WTC11 (cell line): Measurements from ENCODE around the gene GPD1. TPM values are rescaled to one million over a fixed set of nuclear protein-coding genes. Genes with fewer than 3 reads are reported as not detected.

Experiments
- ATAC-seq: fragments of 200-7000 bp; cut with Tn5 transposase; 2 replicates; pipeline ENCODE4 v1.10.0; 2021; ENCODE audit warnings: mild to moderate bottlenecking, moderate library complexity
- CTCF ChIA-PET: fragments of 300-600 bp; sonication (Branson Sonifier 250); formaldehyde crosslinking; loops from one replicate; lab custom pipeline; 2021; ENCODE audit warnings: antibody characterized with exemption; lab: Charles Lee
- POLR2A ChIA-PET: fragments of 350-600 bp; sonication (Branson Sonifier 250); formaldehyde crosslinking; loops from one replicate; lab custom pipeline; 2021; ENCODE audit warnings: antibody characterized with exemption; lab: Charles Lee
- DNase-seq: peaks from one replicate; pipeline ENCODE4 v3.0.0; 2021; ENCODE audit warnings: low spot score
- H3K27ac Mint-ChIP-seq: 2 replicates; pipeline ENCODE4 v1.8.0; 2021; ENCODE audit warnings: mixed read lengths
- H3K27me3 Mint-ChIP-seq: 2 replicates; pipeline ENCODE4 v1.8.0; 2021; ENCODE audit warnings: low read depth, mild to moderate bottlenecking, moderate library complexity, mixed read lengths
- H3K36me3 Mint-ChIP-seq: 2 replicates; pipeline ENCODE4 v1.8.0; 2021; ENCODE audit warnings: mixed read lengths
- H3K4me1 Mint-ChIP-seq: 2 replicates; pipeline ENCODE4 v1.8.0; 2022; ENCODE audit warnings: mixed read lengths
- H3K4me3 Mint-ChIP-seq: 2 replicates; pipeline ENCODE4 v1.8.0; 2021; ENCODE audit warnings: mild to moderate bottlenecking, moderate library complexity, mixed read lengths
- H3K9me3 Mint-ChIP-seq: 2 replicates; pipeline ENCODE4 v1.8.0; 2021; ENCODE audit warnings: mixed read lengths
- ATF1 ChIP-seq: sonication (generic); formaldehyde crosslinking; IDR thresholded peaks from 2 replicates; pipeline ENCODE4 v1.8.1; 2023; ENCODE audit warnings: mild to moderate bottlenecking, moderate library complexity, missing genetic modification reagents
- ATF2 ChIP-seq: sonication (generic); formaldehyde crosslinking; IDR thresholded peaks from 2 replicates; pipeline ENCODE4 v1.8.1; 2022; ENCODE audit warnings: low read depth, missing genetic modification reagents, borderline replicate concordance
- CBFB ChIP-seq: sonication (generic); formaldehyde crosslinking; IDR thresholded peaks from 2 replicates; pipeline ENCODE4 v1.8.1; 2022; ENCODE audit warnings: mild to moderate bottlenecking, low read depth, missing genetic modification reagents
- CREB1 ChIP-seq: sonication (generic); formaldehyde crosslinking; IDR thresholded peaks from 2 replicates; pipeline ENCODE4 v1.8.0; 2023; ENCODE audit warnings: mild to moderate bottlenecking, missing genetic modification reagents
- E2F4 ChIP-seq: sonication (generic); formaldehyde crosslinking; IDR thresholded peaks from 2 replicates; pipeline ENCODE4 v1.8.1; 2022; ENCODE audit warnings: low read depth, mild to moderate bottlenecking, moderate library complexity, missing genetic modification reagents, borderline replicate concordance
- ELF4 ChIP-seq: sonication (generic); formaldehyde crosslinking; IDR thresholded peaks from 2 replicates; pipeline ENCODE4 v1.8.1; 2022; ENCODE audit warnings: low read depth, mild to moderate bottlenecking, moderate library complexity, missing genetic modification reagents
- ERG ChIP-seq: fragments of 250-450 bp; sonication (Bioruptor Pico); IDR thresholded peaks from 2 replicates; pipeline ENCODE4 v1.8.0; 2021; ENCODE audit warnings: mild to moderate bottlenecking
- FOXJ3 ChIP-seq: sonication (generic); formaldehyde crosslinking; IDR thresholded peaks from 2 replicates; pipeline ENCODE4 v1.9.0; 2021; ENCODE audit warnings: missing genetic modification reagents, mild to moderate bottlenecking, borderline replicate concordance
- FOXP1 ChIP-seq: sonication (generic); formaldehyde crosslinking; IDR thresholded peaks from 2 replicates; pipeline ENCODE4 v1.8.0; 2022; ENCODE audit warnings: missing genetic modification reagents, mild to moderate bottlenecking, moderate library complexity, borderline replicate concordance
- FOXP4 ChIP-seq: sonication (generic); formaldehyde crosslinking; IDR thresholded peaks from 2 replicates; pipeline ENCODE4 v1.8.0; 2022; ENCODE audit warnings: mild to moderate bottlenecking, missing genetic modification reagents
- HMGA2 ChIP-seq: fragments of 250-450 bp; sonication (Bioruptor Pico); IDR thresholded peaks from 2 replicates; pipeline ENCODE4 v1.4.0; 2021; ENCODE audit warnings: mild to moderate bottlenecking, moderate library complexity
- IRF2 ChIP-seq: sonication (generic); formaldehyde crosslinking; IDR thresholded peaks from 2 replicates; pipeline ENCODE4 v1.8.0; 2022; ENCODE audit warnings: low read depth, missing genetic modification reagents, borderline replicate concordance
- JAZF1 ChIP-seq: fragments of 250-450 bp; sonication (Bioruptor Pico); IDR thresholded peaks from 2 replicates; pipeline ENCODE4 v1.9.0; 2021; ENCODE audit warnings: moderate library complexity, mild to moderate bottlenecking, inconsistent platforms
- KAT7 ChIP-seq: sonication (generic); formaldehyde crosslinking; IDR thresholded peaks from 2 replicates; pipeline ENCODE4 v1.8.1; 2023; ENCODE audit warnings: missing genetic modification reagents, mild to moderate bottlenecking, borderline replicate concordance
- MXD4 ChIP-seq: fragments of 250-450 bp; sonication (Bioruptor Pico); IDR thresholded peaks from 2 replicates; pipeline ENCODE4 v1.8.0; 2021; ENCODE audit warnings: mild to moderate bottlenecking, moderate library complexity, borderline replicate concordance
- MYBL2 ChIP-seq: sonication (generic); formaldehyde crosslinking; IDR thresholded peaks from 2 replicates; pipeline ENCODE4 v1.8.1; 2023; ENCODE audit warnings: mild to moderate bottlenecking, moderate library complexity, missing genetic modification reagents
- NR2C2 ChIP-seq: sonication (generic); formaldehyde crosslinking; IDR thresholded peaks from 2 replicates; pipeline ENCODE4 v1.8.0; 2022; ENCODE audit warnings: mild to moderate bottlenecking, missing genetic modification reagents
- PREB ChIP-seq: sonication (generic); formaldehyde crosslinking; IDR thresholded peaks from 2 replicates; pipeline ENCODE4 v1.8.1; 2022; ENCODE audit warnings: mild to moderate bottlenecking, missing genetic modification reagents, moderate library complexity, borderline replicate concordance
- RORB ChIP-seq: fragments of 250-450 bp; sonication (Bioruptor Pico); IDR thresholded peaks from 2 replicates; pipeline ENCODE4 v1.9.0; 2021; ENCODE audit warnings: mild to moderate bottlenecking
- TCF7 ChIP-seq: sonication (generic); formaldehyde crosslinking; IDR thresholded peaks from 2 replicates; pipeline ENCODE4 v1.8.0; 2022; ENCODE audit warnings: mild to moderate bottlenecking, low read depth, missing genetic modification reagents, moderate library complexity
- ZMAT4 ChIP-seq: fragments of 250-450 bp; sonication (Bioruptor Pico); IDR thresholded peaks from 2 replicates; pipeline ENCODE4 v1.9.0; 2021; ENCODE audit warnings: mild to moderate bottlenecking
- ZNF416 ChIP-seq: fragments of 250-450 bp; sonication (Bioruptor Pico); IDR thresholded peaks from 2 replicates; pipeline ENCODE4 v1.9.0; 2021; ENCODE audit warnings: mild to moderate bottlenecking, inconsistent platforms
- total RNA-seq: library from RNA; stranded (reverse); gene quantifications from 3 replicates; pipeline ENCODE4 v1.2.3, GENCODE V29; 2021
- TF ChIP-seq, protein P1 (sequence below): sonication (generic); formaldehyde crosslinking; IDR thresholded peaks from 2 replicates; pipeline ENCODE4 v1.8.1; 2022; ENCODE audit warnings: mild to moderate bottlenecking, moderate library complexity, missing genetic modification reagents

Gene GPD1
- total RNA-seq, 1 experiment from 2014 or later, result 0.77 TPM

- POLR2A ChIA-PET, result no interaction called here
- Mint-ChIP-seq H3K27me3 (no peaks in the 10 kb centered on the region), H3K27ac (no peak overlapping the region)
- no peak for TF ChIP-seq E2F4 (CRISPR knock-in tag)
- TF ChIP-seq PREB, result no peak
- no peak for TF ChIP-seq ZNF416 (CRISPR knock-in tag)
- TF ChIP-seq NR2C2, result no peak
- no peak for TF ChIP-seq FOXJ3 (CRISPR knock-in tag)
- TF ChIP-seq FOXP1, result no peak
- TF ChIP-seq TCF7 (CRISPR knock-in tag), result no peak
- no peak for TF ChIP-seq RORB (CRISPR knock-in tag)
- TF ChIP-seq ATF1 (CRISPR knock-in tag), result no peak
- TF ChIP-seq ATF2 (CRISPR knock-in tag), result no peak
- no peak for TF ChIP-seq JAZF1
- no peak for TF ChIP-seq MXD4
- TF ChIP-seq, protein P1, sequence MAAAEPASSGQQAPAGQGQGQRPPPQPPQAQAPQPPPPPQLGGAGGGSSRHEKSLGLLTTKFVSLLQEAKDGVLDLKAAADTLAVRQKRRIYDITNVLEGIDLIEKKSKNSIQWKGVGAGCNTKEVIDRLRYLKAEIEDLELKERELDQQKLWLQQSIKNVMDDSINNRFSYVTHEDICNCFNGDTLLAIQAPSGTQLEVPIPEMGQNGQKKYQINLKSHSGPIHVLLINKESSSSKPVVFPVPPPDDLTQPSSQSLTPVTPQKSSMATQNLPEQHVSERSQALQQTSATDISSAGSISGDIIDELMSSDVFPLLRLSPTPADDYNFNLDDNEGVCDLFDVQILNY, result no peak
- no peak for TF ChIP-seq IRF2 (CRISPR knock-in tag)
- TF ChIP-seq, all 79 proteins: peak for 0
- Mint-ChIP-seq H3K36me3 (0 out of 2 replicates have a peak, but pooled peaks cover under 1% of the 10 kb centered on the region), H3K4me3 (no peak overlapping the region), H3K4me1 (peaks cover 36% of the 10 kb centered on the region), H3K9me3 (no peaks in the 10 kb centered on the region)
- CTCF ChIA-PET, result no interaction called here
- DNase-seq, result no peak
- no peak for ATAC-seq
These were observed 3.1 kb downstream of the GPD1 start for GRCh38 chr12:50106907-50107306.

GRCh38 chr12:50107416-50108268, 3.8 kb downstream of the GPD1 start:
- H3K4me3 Mint-ChIP-seq, result no peak overlapping the region
- no peak for ATAC-seq
- DNase-seq, result no peak
- ChIA-PET CTCF (interaction anchor here (0.7 to 1.6 kb wide), 4 partner anchors 21 to 162 kb away, joined by 3 to 4 read pairs (median 3); no protein-coding TSS in a partner anchor), POLR2A (no interaction called here)
- no peak overlapping the region for H3K27ac Mint-ChIP-seq
- H3K27me3 Mint-ChIP-seq, result no peaks in the 10 kb centered on the region
- no peaks in the 10 kb centered on the region for H3K36me3 Mint-ChIP-seq
- H3K4me1 Mint-ChIP-seq, result peaks cover 31% of the 10 kb centered on the region
- no peaks in the 10 kb centered on the region for H3K9me3 Mint-ChIP-seq
- no peak for TF ChIP-seq PREB
- TF ChIP-seq ERG (CRISPR knock-in tag), result no peak
- TF ChIP-seq ZMAT4 (CRISPR knock-in tag), result no peak
- no peak for TF ChIP-seq NR2C2
- TF ChIP-seq CBFB (CRISPR knock-in tag), result no peak
- no peak for TF ChIP-seq FOXP4 (CRISPR knock-in tag)
- no peak for TF ChIP-seq ELF4
- TF ChIP-seq IRF2 (CRISPR knock-in tag), result no peak
- no peak for TF ChIP-seq CREB1 (CRISPR knock-in tag)
- TF ChIP-seq ATF2 (CRISPR knock-in tag), result no peak
- TF ChIP-seq HMGA2 (CRISPR knock-in tag), result no peak
- no peak for TF ChIP-seq MYBL2 (CRISPR knock-in tag)
- no peak for TF ChIP-seq KAT7 (CRISPR knock-in tag)
